Skeletal muscle tissue (tissue), 4 donors: ENCODE measurements around the gene MAP2. TPM values are rescaled to one million over a fixed set of nuclear protein-coding genes. Genes with fewer than 3 reads are reported as not detected.
"Not testable (repeated sequence)": the region's sequence is repeated elsewhere in the genome, so short reads cannot be mapped to it uniquely, and the experiment has no call there.

Experiments used
- H3K27ac ChIP-seq: one replicate; pipeline ENCODE4 v1.7.0; 2013; ENCODE audit warnings: mild to moderate bottlenecking, low read depth, low read length, inconsistent platforms
- H3K27me3 ChIP-seq, 3 donors: one replicate each; pipeline ENCODE4 v1.7.0; 2013; ENCODE audit warnings: low read length in 3 of 3; ENCODE audit not compliant: control insufficient read depth in 3 of 3, insufficient read depth in 3 of 3
- H3K36me3 ChIP-seq, 3 donors: one replicate each; pipeline ENCODE4 v1.7.0; 2013; ENCODE audit warnings: low read length in 3 of 3; ENCODE audit not compliant: control insufficient read depth in 3 of 3, insufficient read depth in 3 of 3
- H3K4me1 ChIP-seq, 3 donors: one replicate each; pipeline ENCODE4 v1.7.0; 2013; ENCODE audit warnings: low read length in 3 of 3, mild to moderate bottlenecking in 3 of 3; ENCODE audit not compliant: control insufficient read depth in 3 of 3, insufficient read depth in 3 of 3
- H3K4me3 ChIP-seq, 3 donors: one replicate each; pipeline ENCODE4 v1.7.0; 2013; ENCODE audit warnings: low read length in 3 of 3
- H3K9ac ChIP-seq, 3 donors: one replicate each; pipeline ENCODE4 v1.7.0; 2013; ENCODE audit warnings: low read length in 3 of 3, mild to moderate bottlenecking in 3 of 3, moderate library complexity in 2 of 3, low read depth in 1 of 3
- H3K9me3 ChIP-seq, 3 donors: one replicate each; pipeline ENCODE4 v1.7.0; 2013; ENCODE audit warnings: low read length in 3 of 3; ENCODE audit not compliant: control insufficient read depth in 3 of 3
- total RNA-seq: library from RNA; depleted of rRNA; stranded (reverse); fragments of >200 nt; gene quantifications from one replicate; pipeline ENCODE4 v1.2.3, GENCODE V29; 2014
- donor health status: Osteomylitis.

Gene MAP2
- total RNA-seq, 1 donor from 2014 or later: 3.7 TPM

DNA sequence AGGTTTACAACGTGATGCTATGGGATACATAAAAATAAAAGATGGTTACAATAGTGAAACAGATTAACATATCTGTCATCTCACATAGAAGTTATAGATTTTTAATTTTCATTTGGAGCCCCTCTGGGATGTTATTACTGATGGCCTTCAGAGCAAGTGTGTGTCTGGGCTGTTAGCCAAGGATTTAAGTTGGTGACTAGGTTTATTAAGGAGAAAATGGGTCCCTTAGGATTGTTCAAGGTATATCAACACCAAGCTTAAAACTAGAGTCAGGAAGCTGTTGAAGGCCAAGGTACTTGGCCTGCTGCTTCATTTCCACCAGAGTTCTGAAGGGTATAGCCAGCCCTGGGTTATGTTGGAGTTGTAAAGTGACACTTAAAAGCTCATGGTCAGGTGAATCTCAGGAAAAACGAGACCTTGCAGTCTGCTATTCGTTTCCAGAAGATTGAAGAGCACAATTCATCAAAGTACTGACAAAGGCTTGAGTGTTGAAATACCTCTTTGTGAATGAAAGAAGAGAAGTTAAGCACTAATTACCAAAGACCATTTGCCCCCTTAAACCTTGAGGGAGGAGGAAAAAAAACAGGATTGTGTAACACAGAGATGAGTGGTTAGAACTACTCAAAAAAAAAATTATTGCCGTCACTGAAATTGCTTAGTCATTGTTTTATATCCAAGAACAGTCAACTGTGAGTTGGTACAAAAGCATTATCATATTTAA is 48.4 kb downstream of the MAP2 start:
- Histone ChIP-seq H3K9me3 (no peaks in the 10 kb centered on the region), H3K4me1 (peaks cover 0 to 2% (median 0%) of the 10 kb centered on the region in 3 donors), H3K4me3 (no peak overlapping the region), H3K27ac (no peak overlapping the region), H3K9ac (no peak overlapping the region), H3K36me3 (no peaks in the 10 kb centered on the region), H3K27me3 (no peaks in the 10 kb centered on the region)

DNA sequence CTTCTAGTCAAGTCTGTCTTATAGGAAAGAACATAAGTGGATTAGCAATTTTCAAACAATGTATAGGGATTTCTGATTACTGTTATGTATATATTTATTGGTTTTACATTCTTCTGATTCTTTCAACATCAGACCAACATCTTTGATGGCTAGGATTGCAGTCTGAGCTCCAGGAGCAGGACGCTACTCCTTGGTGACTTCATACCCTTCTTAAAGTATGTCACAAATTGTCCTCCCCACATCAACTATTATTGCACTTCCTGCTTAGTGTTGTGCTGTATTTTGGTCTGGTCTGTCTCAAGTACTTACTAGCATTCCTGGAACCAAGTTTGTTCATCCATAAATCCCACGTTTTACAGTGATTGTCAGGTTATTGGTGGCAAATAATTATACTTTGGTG is 49.0 kb downstream of the MAP2 start:
- H3K9me3 ChIP-seq: no peaks in the 10 kb centered on the region
- no peak overlapping the region for H3K27ac ChIP-seq
- peaks cover 0 to 2% (median 0%) of the 10 kb centered on the region in 3 donors for H3K4me1 ChIP-seq
- H3K9ac ChIP-seq: no peak overlapping the region
- H3K27me3 ChIP-seq: no peaks in the 10 kb centered on the region
- no peak overlapping the region for H3K4me3 ChIP-seq
- H3K36me3 ChIP-seq: no peaks in the 10 kb centered on the region

DNA sequence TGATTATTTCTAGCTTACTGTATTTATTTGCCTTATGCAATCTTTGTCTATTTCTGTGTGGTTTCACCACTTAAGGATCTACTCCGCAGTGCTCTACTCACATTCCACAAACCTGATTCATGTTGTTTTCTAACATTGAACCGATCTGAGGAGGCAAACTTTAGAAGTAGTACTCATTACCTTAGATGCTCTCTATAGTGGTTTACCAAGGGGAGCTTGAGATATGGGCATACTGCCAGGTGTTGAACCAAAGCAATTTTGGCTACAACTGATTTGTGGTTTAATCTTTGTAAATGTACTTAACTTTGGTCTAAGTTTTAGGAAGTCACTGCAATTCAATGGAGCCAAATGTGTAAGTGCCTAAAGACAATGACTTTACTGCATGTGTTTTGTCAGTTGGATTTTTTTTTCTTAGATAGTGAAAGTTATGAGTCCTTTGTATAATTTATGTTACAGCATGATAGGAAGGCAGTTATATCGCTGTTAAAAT is 50.1 kb downstream of the MAP2 start:
- Histone ChIP-seq H3K36me3 (no peaks in the 10 kb centered on the region), H3K9ac (no peak overlapping the region), H3K27me3 (no peaks in the 10 kb centered on the region), H3K4me1 (peaks cover 0 to 2% (median 0%) of the 10 kb centered on the region in 3 donors), H3K27ac (no peak overlapping the region), H3K4me3 (no peak overlapping the region), H3K9me3 (no peaks in the 10 kb centered on the region)

DNA sequence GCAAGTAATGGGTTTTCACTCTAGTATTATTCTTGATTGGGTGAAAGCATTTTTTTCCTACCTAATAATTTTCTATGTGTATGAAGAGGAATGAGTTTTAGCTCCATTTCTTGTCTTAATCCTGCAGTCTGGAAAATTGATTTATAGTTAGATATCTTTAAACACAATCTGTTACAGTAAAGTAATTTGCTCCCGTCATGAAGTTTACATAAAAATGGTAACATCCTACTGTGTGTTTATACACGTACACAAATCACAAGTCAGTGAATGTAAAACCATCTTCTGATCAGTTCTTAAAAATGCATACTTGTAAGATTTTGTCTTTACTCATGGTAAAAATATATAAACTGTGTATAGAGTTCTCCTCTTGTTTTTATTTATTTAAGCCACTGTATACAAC is 51.1 kb downstream of the MAP2 start:
- Histone ChIP-seq H3K9ac (no peak overlapping the region), H3K9me3 (no peaks in the 10 kb centered on the region), H3K4me1 (peaks cover 0 to 2% (median 0%) of the 10 kb centered on the region in 3 donors), H3K27ac (no peak overlapping the region), H3K36me3 (no peaks in the 10 kb centered on the region), H3K4me3 (no peak overlapping the region), H3K27me3 (no peaks in the 10 kb centered on the region)

DNA sequence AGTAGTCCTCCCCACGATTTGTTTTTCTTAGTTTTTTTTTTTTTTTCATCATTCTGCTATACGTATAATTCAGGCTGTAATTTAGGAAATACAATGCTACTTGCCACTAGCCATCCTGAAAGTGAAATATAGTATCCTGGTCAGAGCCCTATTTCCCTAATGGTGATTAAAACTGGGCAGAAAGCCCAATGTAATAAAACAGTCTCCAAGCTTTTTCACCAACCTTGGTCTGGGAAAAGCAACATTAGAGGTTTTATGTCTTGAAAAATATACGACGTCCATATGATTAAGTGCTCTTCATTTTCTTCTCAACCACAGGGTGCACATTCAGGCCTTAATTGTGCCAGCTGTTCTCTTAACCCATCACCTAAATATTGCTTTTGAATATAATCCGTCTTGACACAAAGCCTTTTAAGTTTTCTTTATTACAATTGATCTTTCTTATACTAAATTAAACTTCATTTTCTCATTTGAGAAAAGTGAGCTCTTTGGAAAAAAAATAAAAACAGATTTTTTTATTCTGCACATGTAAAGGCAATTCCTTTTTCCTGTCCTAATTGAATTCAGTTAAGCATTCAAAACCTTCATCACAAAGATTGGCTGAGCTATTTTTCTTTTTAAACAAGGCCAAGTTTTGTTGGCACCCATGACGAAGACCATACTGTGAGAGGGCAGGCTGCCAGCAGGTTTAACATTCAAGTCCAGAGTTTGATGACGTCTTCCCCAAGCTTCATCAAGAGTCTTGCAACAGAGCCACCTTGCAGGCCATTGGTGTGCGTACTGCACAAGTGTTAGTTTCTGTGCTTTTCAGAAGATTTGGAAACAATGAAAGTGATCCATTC is 52.7 kb downstream of the MAP2 start:
- Histone ChIP-seq H3K27ac (no peak overlapping the region), H3K4me3 (no peak overlapping the region), H3K27me3 (no peaks in the 10 kb centered on the region), H3K36me3 (no peaks in the 10 kb centered on the region), H3K4me1 (peaks cover 0 to 2% (median 0%) of the 10 kb centered on the region in 3 donors), H3K9ac (no peak overlapping the region), H3K9me3 (no peaks in the 10 kb centered on the region)

DNA sequence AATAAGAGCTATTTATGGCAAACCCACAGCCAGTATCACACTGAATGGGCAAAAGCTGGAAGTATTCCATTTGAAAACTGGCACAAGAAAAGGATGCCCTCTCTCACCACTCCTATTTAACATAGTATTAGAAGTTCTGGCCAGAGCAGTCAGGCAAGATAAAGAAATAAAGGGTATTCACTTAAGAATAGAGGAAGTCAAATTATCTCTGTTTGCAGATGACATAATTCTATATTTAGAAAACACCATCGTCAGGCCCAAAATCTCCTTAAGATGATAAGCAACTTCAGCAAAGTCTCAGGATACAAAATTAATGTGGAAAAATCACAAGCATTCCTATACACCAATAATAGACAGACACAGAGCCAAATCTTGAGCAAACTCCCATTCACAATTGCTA is 68.4 kb downstream of the MAP2 start:
- H3K4me1 ChIP-seq, H3K27ac ChIP-seq, H3K36me3 ChIP-seq, H3K27me3 ChIP-seq, H3K9me3 ChIP-seq, H3K4me3 ChIP-seq, H3K9ac ChIP-seq: not testable (repeated sequence)

DNA sequence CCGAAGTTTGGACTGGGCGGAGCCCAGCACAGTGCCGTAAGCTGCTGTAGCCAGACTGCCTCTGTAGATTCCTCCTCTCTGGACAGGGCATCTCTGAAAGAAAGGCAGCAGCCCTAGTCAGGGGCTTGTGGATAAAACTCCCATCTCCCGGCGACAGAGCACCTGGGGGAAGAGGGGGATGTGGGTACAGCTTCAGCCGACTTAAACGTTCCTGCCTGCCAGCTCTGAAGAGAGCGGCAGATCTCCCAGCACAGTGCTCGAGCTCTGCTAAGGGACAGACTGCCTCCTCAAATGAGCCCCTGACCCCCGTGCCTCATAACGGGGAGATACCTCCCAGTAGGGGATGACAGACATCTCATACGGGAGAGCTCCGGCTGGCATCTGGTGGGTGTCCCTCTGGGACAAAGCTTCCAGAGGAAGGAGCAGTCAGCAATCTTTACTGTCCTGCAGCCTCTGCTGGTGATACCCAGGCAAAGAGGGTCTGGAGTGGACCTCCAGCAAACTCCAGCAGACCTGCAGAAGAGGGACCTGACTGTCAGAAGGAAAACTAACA is 71.3 kb downstream of the MAP2 start:
- not testable (repeated sequence) for H3K9me3 ChIP-seq, H3K9ac ChIP-seq, H3K36me3 ChIP-seq, H3K4me1 ChIP-seq, H3K27me3 ChIP-seq
- Histone ChIP-seq H3K27ac (peak overlapping the region; percentile 72), H3K4me3 (peak overlapping the region in 1 of 3 donors; percentile 29)

DNA sequence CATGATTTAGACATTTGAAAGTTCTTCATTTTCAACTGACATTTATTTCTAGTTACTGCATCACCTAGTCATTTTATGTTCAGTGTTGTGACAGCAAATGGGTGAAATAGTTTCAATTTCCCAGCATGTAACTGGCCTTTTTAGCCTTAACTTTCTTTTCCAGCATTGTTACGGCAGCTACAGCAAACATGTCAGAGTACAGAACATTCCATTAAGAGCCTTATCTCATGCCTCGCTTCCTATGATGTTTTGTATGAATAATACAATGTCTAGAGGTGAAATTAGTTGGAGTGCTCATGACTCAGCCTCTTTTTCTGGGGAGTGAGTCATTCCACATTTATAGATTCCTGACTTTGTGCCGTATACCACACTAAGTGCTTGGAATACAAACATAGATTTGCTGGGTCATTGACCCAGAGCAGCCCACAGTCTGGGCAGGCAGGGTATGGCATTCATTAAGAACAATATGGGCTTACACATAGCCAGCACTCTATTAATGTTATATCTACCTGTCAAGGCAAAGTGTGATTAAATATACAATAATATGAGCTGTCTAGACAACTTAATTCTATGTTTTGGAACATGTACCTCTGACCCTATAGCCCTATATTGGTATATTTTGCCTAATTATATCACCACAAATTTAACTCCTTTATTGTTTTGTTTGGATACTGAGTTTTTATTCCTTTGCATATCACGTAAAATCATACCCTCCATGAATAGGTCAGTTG is 72.2 kb downstream of the MAP2 start:
- peak overlapping the region; percentile 72 for H3K27ac ChIP-seq
- peak overlapping the region in 2 of 3 donors; percentile 15 to 25 for H3K4me3 ChIP-seq
- H3K9ac ChIP-seq: no peak overlapping the region
- no peaks in the 10 kb centered on the region for H3K27me3 ChIP-seq
- peaks cover 0 to 3% (median 0%) of the 10 kb centered on the region in 3 donors for H3K9me3 ChIP-seq
- peaks cover 0 to 7% (median 6%) of the 10 kb centered on the region in 3 donors for H3K4me1 ChIP-seq
- no peaks in the 10 kb centered on the region for H3K36me3 ChIP-seq

DNA sequence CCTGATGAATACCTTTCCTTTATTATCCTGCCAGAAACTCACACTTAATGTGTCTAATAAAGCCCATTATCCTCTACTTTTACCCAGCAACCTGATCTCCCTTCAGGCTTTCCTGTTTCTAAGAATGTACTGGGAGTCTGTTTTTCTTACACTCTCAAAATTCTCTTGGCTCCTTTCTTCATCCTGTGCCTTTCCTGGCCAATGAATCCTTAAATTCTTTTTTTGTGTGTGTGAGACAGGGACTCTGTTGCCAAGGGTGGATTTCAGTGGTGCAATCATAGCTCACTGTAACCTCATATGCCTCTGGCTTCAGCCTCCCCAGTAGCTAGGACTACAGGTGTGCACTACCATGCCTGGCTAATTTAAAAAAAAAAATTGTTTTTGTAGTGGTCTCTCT is 72.7 kb downstream of the MAP2 start:
- peaks cover 0 to 3% (median 0%) of the 10 kb centered on the region in 3 donors for H3K9me3 ChIP-seq
- no peak overlapping the region for H3K9ac ChIP-seq

More for the DNA sequence above, 72.7 kb downstream of the MAP2 start:
- Histone ChIP-seq H3K36me3 (no peaks in the 10 kb centered on the region), H3K27me3 (no peaks in the 10 kb centered on the region), H3K4me1 (peaks cover 0 to 7% (median 6%) of the 10 kb centered on the region in 3 donors), H3K4me3 (peak overlapping the region in 1 of 3 donors; percentile 25), H3K27ac (peak overlapping the region; percentile 72)
